Neutrophil (primary cell): Measurements from ENCODE around the gene PCP2.

Experiments
- H3K27ac ChIP-seq: fragments of 200-600 bp; sonication (generic); 2 replicates; pipeline ENCODE4 v1.5.1; 2016; ENCODE audit warnings: mild to moderate bottlenecking, moderate library complexity
- H3K27me3 ChIP-seq: fragments of 200-600 bp; sonication (generic); 2 replicates; pipeline ENCODE4 v1.6.0; 2016; ENCODE audit warnings: mild to moderate bottlenecking
- H3K36me3 ChIP-seq: fragments of 200-600 bp; sonication (generic); 2 replicates; pipeline ENCODE4 v1.5.1; 2017
- H3K4me1 ChIP-seq, 2 experiments: fragments of 200-600 bp in 1 of 2; sonication (generic) in 1 of 2; 1 replicate in 1 of 2; 2 replicates in 1 of 2; pipeline versions ENCODE4 v1.5.1 to v1.6.1; 2013 to 2016; ENCODE audit warnings: low read depth in 1 of 2, low read length in 1 of 2, mild to moderate bottlenecking in 1 of 2, moderate library complexity in 1 of 2; ENCODE audit not compliant: control insufficient read depth in 1 of 2, insufficient read depth in 1 of 2
- H3K4me3 ChIP-seq, 2 experiments: fragments of 200-600 bp in 1 of 2; sonication (generic) in 1 of 2; 1 replicate in 1 of 2; 2 replicates in 1 of 2; pipeline ENCODE4 v1.5.1; 2013 to 2016; ENCODE audit warnings: low read depth in 1 of 2, low read length in 1 of 2, mild to moderate bottlenecking in 1 of 2, moderate library complexity in 1 of 2
- H3K9me3 ChIP-seq: fragments of 200-600 bp; sonication (generic); 2 replicates; pipeline ENCODE4 v1.5.1; 2016
- TF ChIP-seq, protein P1 (sequence below): fragments of 200-600 bp; sonication (generic); IDR thresholded peaks from 2 replicates; pipeline ENCODE4 v1.5.1; 2016; ENCODE audit warnings: antibody characterized with exemption

The PCP2 gene

DNA sequence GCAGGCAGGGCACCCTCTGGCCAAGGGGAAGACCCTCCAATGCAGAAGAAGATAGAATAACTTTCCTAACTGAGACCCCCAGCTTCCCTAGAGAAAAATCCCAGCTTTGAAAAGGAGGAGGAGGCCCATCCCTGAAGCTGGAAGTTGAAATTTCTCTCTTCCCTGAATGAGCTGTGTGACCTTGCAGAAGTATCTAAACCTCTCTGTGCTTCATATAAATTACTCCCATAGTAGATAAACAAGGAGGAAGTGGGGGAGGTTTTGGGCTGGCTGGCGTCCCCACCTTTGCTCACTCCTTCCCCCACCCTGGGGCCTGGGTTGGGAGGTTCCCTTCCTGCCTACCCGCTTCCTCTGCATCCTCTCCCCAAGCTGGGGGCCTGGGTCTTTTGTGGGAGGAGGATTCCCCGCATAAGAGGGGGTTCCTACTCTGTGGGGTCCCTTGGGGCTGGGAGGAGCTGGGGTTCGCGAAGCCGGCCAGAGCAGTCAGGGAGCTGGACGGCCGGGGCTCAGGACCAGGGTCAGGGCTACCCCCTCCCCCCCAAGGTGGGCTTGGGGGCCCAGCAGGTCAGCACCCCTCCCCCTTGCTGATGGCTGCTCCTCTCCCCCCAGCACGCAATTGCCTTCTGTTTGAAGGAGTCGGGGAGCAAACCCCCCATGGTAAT lies 26.2 kb downstream of the PCP2 start:
- TF ChIP-seq, protein P1, sequence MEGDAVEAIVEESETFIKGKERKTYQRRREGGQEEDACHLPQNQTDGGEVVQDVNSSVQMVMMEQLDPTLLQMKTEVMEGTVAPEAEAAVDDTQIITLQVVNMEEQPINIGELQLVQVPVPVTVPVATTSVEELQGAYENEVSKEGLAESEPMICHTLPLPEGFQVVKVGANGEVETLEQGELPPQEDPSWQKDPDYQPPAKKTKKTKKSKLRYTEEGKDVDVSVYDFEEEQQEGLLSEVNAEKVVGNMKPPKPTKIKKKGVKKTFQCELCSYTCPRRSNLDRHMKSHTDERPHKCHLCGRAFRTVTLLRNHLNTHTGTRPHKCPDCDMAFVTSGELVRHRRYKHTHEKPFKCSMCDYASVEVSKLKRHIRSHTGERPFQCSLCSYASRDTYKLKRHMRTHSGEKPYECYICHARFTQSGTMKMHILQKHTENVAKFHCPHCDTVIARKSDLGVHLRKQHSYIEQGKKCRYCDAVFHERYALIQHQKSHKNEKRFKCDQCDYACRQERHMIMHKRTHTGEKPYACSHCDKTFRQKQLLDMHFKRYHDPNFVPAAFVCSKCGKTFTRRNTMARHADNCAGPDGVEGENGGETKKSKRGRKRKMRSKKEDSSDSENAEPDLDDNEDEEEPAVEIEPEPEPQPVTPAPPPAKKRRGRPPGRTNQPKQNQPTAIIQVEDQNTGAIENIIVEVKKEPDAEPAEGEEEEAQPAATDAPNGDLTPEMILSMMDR: no peak
- Histone ChIP-seq H3K4me1 (no peaks in the 10 kb centered on the region), H3K27me3 (peaks cover 28% of the 10 kb centered on the region), H3K9me3 (no peaks in the 10 kb centered on the region), H3K27ac (no peak overlapping the region), H3K4me3 (no peak overlapping the region), H3K36me3 (no peaks in the 10 kb centered on the region)

DNA sequence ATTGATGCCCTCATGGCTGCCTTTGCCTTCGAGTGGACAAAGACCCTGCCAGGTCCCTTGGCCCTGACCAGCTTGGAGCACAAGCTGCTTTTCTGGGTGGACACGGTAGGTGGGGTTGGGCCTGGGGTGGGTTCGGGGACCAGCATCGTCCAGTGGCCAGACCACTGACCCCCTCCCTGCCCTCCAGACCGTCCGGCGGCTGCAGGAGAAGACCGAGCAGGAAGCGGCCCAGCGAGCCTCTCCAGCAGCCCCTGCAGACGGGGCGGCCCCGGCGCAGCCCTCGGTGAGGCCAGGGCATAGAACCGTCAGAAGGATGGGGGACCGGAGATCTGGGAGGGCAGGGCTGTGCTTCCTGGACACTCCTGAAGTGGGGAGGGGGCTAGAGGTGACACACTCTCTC lies 27.2 kb downstream of the PCP2 start:
- Histone ChIP-seq H3K4me1 (no peaks in the 10 kb centered on the region), H3K4me3 (no peak overlapping the region), H3K36me3 (no peaks in the 10 kb centered on the region), H3K27me3 (peaks cover 35% of the 10 kb centered on the region), H3K9me3 (no peaks in the 10 kb centered on the region), H3K27ac (no peak overlapping the region)
- TF ChIP-seq, protein P1: no peak

DNA sequence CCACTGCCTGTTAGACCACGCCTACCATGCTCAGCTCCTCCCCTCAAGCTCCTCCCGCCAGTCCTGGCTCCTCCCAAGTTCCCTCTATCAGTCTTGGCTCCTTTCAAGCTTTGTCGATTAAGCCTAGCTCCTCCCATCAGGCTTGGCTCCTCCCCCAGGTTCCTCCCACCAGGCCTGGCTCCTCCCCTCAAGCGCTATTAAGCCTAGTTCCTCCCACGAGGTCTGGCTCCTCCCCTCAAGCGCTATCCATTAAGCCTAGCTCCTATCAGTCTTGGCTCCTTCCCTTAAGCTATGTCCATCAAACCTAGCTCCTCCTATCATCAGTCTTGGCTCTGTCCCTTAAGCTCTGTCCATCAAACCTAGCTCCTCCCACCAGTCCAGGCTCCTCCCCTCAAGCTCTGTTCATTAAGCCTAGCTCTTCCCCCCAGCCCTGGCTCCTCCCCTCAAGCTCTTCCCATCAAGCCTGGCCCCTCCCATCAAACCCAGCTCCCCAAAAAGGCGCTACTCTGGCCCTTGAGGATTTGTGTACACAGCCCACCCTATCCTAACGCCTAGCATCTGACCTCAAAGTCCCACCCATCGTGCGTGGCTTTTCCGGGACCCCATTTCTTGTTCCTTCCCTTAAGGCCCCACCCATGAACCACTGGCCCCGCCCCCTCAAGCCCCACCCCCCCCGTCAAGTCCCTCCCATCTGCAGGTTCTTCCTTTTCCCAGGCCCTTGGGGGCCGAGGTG lies 27.9 kb downstream of the PCP2 start:
- TF ChIP-seq, protein P1: no peak
- Histone ChIP-seq H3K4me3 (no peak overlapping the region), H3K27ac (no peak overlapping the region), H3K9me3 (no peaks in the 10 kb centered on the region), H3K36me3 (no peaks in the 10 kb centered on the region), H3K4me1 (no peaks in the 10 kb centered on the region), H3K27me3 (peaks cover 35% of the 10 kb centered on the region)

DNA sequence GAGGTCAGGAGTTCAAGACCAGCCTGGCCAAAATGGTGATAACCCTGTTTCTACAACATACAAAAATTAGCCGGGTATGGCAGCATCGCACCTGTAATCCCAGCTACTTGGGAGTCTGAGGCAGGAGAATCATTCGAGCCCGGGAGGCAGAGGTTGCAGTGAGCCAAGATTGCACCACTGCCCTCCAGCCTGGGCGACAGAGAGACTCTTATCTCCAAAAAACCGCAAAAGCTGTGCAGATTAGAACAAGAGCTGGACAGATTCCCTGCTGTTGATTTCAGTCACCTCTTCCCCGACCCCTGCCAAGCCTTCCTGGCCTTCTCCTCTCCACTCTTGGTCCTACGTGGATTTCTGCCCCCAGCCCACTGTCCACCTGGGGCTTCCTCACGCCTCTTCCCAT lies 29.6 kb downstream of the PCP2 start:
- no peak overlapping the region for H3K27ac ChIP-seq
- H3K27me3 ChIP-seq: peaks cover 37% of the 10 kb centered on the region
- H3K4me1 ChIP-seq: no peaks in the 10 kb centered on the region
- no peaks in the 10 kb centered on the region for H3K36me3 ChIP-seq
- H3K9me3 ChIP-seq: no peaks in the 10 kb centered on the region
- no peak overlapping the region for H3K4me3 ChIP-seq
- TF ChIP-seq, protein P1: no peak

DNA sequence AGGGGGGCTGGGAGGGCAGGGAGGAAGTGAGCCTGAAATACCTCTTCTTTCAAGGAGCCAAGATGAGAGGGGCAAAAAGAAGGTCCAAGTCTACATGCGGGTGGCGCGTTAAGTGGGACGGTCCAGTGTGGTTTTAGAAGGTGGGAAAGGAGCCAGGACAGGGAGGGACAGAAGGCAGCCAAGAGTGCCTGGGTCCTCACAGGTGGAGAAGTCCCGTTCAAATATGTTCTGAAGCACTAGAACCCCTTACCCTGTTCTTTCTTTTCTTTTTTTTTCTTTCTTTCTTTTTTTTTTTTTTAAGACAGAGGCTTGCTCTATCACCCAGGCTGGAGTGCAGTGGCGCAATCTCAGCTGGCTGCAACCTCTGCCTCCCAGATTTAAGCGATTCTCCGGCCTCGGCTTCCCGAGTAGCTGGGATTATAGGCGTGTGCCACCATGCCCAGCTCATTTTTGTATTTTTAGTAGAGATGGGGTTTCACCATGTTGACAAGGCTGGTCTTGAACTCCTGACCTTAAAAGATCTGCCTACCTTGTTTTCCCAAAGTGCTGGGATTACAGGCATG lies 30.5 kb downstream of the PCP2 start:
- no peaks in the 10 kb centered on the region for H3K4me1 ChIP-seq
- H3K27ac ChIP-seq: no peak overlapping the region
- H3K9me3 ChIP-seq: no peaks in the 10 kb centered on the region
- no peak overlapping the region for H3K4me3 ChIP-seq
- H3K36me3 ChIP-seq: no peaks in the 10 kb centered on the region
- TF ChIP-seq, protein P1: no peak
- H3K27me3 ChIP-seq: peaks cover 46% of the 10 kb centered on the region
